BJ (cell line): ENCODE results near the gene RAB7A. TPM values are rescaled to one million over a fixed set of nuclear protein-coding genes. Genes with fewer than 3 reads are reported as not detected.

Source experiments
- CTCF ChIA-PET: fragments of 350-600 bp; formaldehyde crosslinking; extraction: SDS; loops from one replicate; lab custom pipeline; 2021; ENCODE audit warnings: antibody characterized with exemption, inconsistent platforms; lab: Yijun Ruan, JAX
- POLR2A ChIA-PET: fragments of 300-600 bp; sonication (Branson Sonifier 250); formaldehyde crosslinking; extraction: SDS; loops from one replicate; lab custom pipeline; 2021; ENCODE audit warnings: antibody characterized with exemption; lab: Charles Lee
- DNase-seq: peaks from one replicate; pipeline ENCODE4 v3.0.0-alpha.2; 2011; ENCODE audit warnings: low read depth
- H3K27me3 ChIP-seq: 2 replicates; pipeline ENCODE4 v1.6.0; 2011; ENCODE audit warnings: low read length; ENCODE audit not compliant: control insufficient read depth, insufficient read depth
- H3K36me3 ChIP-seq: 2 replicates; pipeline ENCODE4 v1.5.1; 2011; ENCODE audit warnings: low read length; ENCODE audit not compliant: control insufficient read depth, insufficient read depth
- H3K4me3 ChIP-seq: 2 replicates; pipeline ENCODE4 v1.5.1; 2011; ENCODE audit warnings: low read depth, mild to moderate bottlenecking, control low read depth, low read length
- CTCF ChIP-seq: IDR thresholded peaks from 2 replicates; pipeline ENCODE4 v1.5.1; 2011; ENCODE audit warnings: low read depth, mild to moderate bottlenecking, control low read depth, inconsistent platforms, low read length, moderate library complexity; ENCODE audit not compliant: insufficient read depth
- polyA plus RNA-seq: library from polyadenylated mRNA; depleted of rRNA; stranded (reverse); fragments of >200 nt; gene quantifications from 2 replicates; pipeline ENCODE4 v1.2.3, GENCODE V29; 2011

RAB7A gene
- polyA plus RNA-seq, 1 experiment: 202 TPM

- no peak for DNase-seq
- Histone ChIP-seq H3K27me3 (no peaks in the 10 kb centered on the region), H3K4me3 (no peak overlapping the region), H3K36me3 (no peaks in the 10 kb centered on the region)
- POLR2A ChIA-PET: no interaction called here
- CTCF ChIA-PET: interaction anchor here (2.6 kb wide), 1 partner anchor 59 kb away, joined by 7 read pairs; no protein-coding TSS in a partner anchor
- TF ChIP-seq CTCF: no peak
Measured at GRCh38 chr3:128735884-128736283, 9.9 kb downstream of the RAB7A start.

DNA sequence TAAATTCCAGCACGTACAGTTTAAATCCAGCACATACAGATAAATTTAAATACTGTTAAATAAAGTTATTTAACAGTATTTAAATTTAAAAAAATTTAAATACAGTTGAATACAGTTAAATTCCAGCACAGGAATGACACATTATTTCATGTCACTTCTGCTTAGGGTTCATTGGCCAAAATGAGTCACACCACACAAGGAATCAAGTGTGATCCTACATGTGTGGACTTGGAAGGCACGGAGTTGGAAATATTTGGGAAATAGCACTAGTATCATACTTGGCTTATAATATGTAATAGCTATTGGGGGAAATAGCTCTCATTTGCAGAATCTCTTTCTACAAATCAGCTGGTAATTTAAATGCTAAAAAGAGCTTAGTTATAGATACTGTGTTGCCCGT is 10.6 kb downstream of the RAB7A start:
- Histone ChIP-seq H3K27me3 (no peaks in the 10 kb centered on the region), H3K36me3 (no peaks in the 10 kb centered on the region), H3K4me3 (no peak overlapping the region)
- POLR2A ChIA-PET: no interaction called here
- no peak for TF ChIP-seq CTCF
- no peak for DNase-seq
- CTCF ChIA-PET: interaction anchor here (0.8 to 2.6 kb wide), 3 partner anchors 56 to 152 kb away, joined by 3 to 7 read pairs (median 7); no protein-coding TSS in a partner anchor

DNA sequence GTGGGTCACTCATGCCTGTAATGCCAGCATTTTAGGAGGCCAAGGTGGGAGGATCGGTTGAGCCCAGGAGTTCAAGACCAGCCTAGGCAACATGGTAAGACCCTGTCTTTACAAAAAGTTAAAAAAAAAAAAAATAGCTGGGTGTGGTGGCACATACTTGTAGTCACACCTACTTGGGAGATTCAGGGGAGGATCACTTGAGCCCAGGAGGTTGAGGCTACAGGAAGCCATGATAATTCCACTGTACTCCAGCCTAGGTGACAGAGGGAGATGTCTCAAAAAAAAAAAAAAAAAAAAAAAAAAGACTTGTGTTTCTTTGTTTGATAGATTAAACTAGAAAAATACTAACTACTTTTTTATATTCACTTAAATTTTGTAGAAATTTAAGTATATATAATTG is 14.6 kb downstream of the RAB7A start:
- ChIA-PET CTCF (no interaction called here), POLR2A (no interaction called here)
- Histone ChIP-seq H3K36me3 (peaks cover 4% of the 10 kb centered on the region), H3K27me3 (no peaks in the 10 kb centered on the region), H3K4me3 (no peak overlapping the region)
- no peak for DNase-seq
- no peak for TF ChIP-seq CTCF

- no peak for DNase-seq
- ChIA-PET CTCF (no interaction called here), POLR2A (no interaction called here)
- H3K4me3 ChIP-seq: no peak overlapping the region
- no peak for TF ChIP-seq CTCF
- H3K27me3 ChIP-seq: no peaks in the 10 kb centered on the region
- peaks cover 6% of the 10 kb centered on the region for H3K36me3 ChIP-seq
Measured at GRCh38 chr3:128742821-128743594, 17.0 kb downstream of the RAB7A start.

DNA sequence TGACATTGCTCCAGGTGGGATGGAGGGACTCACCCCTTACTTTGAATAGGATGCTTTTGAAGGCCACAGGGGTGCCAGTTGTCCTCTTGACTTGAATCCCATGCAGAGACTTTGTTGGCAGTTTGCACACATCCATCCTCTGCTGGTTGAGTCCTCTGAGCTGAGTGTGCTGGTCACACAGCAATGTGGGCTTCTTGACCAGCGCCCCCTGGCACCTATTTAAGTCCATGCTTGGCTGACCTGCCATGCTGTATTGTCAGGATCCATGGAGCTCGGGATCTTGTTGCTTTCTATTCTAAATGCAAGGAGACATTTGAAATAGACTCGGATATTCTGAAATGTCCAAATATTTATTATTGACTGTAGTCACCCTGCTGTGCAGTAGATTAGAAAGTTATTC is 19.8 kb downstream of the RAB7A start:
- peaks cover 6% of the 10 kb centered on the region for H3K36me3 ChIP-seq
- H3K4me3 ChIP-seq: no peak overlapping the region
- POLR2A ChIA-PET: no interaction called here
- CTCF ChIA-PET: interaction anchor here (1.3 to 1.8 kb wide), 2 partner anchors 13 to 65 kb away, joined by 3 to 7 read pairs; no protein-coding TSS in a partner anchor
- no peak for DNase-seq
- TF ChIP-seq CTCF: no peak
- no peaks in the 10 kb centered on the region for H3K27me3 ChIP-seq
